Measurements from ENCODE around the gene CTNNA3.

- TF ChIP-seq, protein P1, sequence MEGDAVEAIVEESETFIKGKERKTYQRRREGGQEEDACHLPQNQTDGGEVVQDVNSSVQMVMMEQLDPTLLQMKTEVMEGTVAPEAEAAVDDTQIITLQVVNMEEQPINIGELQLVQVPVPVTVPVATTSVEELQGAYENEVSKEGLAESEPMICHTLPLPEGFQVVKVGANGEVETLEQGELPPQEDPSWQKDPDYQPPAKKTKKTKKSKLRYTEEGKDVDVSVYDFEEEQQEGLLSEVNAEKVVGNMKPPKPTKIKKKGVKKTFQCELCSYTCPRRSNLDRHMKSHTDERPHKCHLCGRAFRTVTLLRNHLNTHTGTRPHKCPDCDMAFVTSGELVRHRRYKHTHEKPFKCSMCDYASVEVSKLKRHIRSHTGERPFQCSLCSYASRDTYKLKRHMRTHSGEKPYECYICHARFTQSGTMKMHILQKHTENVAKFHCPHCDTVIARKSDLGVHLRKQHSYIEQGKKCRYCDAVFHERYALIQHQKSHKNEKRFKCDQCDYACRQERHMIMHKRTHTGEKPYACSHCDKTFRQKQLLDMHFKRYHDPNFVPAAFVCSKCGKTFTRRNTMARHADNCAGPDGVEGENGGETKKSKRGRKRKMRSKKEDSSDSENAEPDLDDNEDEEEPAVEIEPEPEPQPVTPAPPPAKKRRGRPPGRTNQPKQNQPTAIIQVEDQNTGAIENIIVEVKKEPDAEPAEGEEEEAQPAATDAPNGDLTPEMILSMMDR (IDR thresholded peaks at IDR 0.05) = no peak
- TF ChIP-seq POLR2A (IDR thresholded peaks at IDR 0.05) = no peak
These were observed 868.6 kb downstream of the CTNNA3 start for GRCh38 chr10:66827353-66827752.

Measured in right lobe of liver (tissue), 4 donors.